Ramos (cell line): ENCODE measurements around the gene NUDT12.

Experiments used
- in situ Hi-C: fragments of 300-500 bp; cut with MboI; formaldehyde crosslinking; loops from one replicate; pipeline ENCODE4 v1.14.3; 2022; ENCODE audit warnings: low sequenced_read_pairs; ENCODE audit not compliant: unreplicated experiment

The NUDT12 gene

GRCh38 chr5:103542441-103542840 is 20.1 kb downstream of the NUDT12 start:
- in situ Hi-C loops: no loop called here

DNA sequence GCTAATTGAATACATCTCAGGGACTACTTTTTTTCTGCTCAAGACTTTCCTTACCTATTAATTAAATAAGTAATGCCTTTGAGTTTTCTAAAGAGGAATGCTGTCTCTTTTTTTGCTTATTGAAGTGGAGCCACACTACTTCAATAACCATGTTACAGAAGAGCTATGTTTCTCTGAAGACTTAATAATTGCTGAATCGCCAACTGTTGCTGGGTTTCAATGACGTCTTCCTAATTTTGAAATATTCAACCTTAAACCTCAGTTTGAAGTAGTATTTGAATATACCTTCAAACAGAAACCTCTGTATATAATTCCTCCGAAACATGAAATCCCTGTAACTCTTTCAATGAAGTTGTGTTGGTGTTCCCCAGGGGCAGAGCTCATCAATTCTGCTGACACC is 21.0 kb downstream of the NUDT12 start:
- in situ Hi-C loops: no loop called here

- in situ Hi-C loops: no loop called here
Measured at GRCh38 chr5:103541114-103541513, 21.5 kb downstream of the NUDT12 start.

DNA sequence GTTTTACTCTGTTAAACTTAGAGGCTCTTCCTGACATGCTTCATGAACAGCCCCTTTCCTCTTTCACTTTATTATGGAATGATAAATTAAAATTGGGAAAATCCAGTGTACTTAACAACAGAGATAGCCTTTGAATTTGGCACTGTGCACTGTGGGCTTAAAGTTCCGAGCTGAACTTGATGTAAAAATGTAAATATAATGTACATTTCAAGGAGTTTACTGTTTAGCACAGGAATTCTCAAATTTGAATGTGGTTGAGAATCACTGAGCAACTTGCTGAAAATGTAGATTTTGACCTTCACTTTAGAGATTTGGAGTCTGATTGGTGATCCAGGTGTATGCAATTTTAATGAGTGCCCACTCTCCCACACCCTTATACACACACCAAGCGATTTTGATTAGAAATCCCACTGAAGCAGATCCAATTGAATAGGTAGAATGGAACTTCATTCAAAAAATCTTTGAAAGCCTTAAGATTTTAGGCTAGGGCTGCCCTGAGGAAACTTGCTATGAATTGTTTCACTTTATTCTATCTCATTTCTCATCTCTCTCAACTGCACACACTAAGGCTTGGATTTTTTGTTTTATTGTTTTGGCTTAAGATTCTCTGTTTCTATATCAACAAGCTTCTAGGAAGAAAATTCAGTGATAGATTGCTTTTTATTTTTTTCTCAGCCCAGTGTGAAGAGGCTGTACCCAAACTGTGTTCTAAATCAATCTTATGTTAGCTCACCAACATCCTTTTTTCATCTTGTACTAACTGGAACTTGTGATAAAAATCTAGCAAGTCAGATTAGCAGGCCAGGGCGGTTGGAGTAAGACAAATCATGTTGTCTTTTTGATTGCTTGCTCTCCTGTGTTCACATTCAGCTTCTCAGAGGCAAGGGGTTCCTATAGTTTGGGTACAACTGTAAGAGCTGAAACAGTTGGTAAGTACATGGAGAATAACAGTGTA is 22.9 kb downstream of the NUDT12 start:
- in situ Hi-C loops: no loop called here

DNA sequence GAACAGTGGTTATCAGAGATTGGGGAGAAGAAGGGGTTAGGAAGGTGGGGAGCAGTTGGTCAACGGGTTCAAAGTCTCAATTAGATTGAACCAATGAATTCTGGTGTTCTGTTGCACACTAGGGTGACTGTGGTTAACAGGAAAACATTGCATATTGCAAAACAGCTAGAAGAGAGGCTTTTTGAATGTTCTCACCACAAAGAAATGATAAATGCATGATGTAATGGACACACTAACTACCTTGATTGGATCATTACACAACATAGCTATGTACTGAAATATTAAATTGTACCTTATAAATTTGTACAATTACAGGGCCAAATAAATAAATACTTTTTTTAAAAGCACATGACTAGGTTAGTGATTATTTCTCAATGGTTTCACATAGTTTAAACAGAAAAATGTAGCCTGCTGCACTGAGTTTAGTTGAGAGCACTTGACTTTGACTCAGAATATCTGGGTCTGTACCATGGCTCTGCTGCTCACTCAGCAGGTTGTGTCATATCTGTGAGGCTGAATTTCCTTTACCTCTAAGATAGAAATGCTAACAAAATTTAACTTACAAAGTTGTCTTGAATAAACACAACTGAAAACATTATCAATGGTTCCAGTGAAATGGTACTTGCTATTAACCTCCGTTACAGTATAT is 30.4 kb downstream of the NUDT12 start:
- in situ Hi-C loops: no loop called here

DNA sequence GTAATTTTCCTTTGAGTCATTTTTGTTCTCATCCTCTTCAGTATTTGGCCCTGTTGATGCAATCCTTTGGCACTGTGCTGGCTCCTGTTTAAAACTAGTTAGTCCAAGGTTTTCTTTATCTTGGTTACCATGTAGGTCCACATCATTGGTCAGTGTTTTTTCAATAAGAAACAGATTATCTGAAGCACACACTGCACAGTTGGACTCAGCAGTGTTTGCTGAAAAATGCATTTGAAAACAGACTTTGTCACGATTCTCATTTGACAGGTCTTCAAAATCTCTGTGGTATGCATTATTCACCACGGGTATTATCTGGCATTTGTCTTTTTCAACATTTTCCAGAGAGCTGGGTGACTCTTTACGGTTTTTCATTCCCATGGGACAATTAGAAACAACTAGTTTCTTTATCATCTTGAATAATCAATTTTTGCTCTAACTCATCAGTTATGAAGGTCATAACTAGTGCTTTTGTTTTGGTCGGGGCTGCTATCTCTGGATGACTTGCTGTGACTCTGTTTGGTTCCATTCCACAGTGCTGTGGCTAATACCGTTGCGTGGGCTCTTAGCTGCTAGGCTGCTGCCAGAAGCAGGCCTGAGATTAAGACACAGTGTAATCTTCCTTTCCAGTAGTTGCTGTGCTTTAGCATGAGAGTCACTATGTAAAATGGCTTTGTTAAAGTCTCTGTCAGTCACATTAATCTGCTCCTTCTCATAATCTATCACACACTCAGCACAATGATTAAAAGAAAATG is 36.2 kb downstream of the NUDT12 start:
- in situ Hi-C loops: no loop called here

- in situ Hi-C loops: no loop called here
Measured at GRCh38 chr5:103525361-103525760, 37.2 kb downstream of the NUDT12 start.

GRCh38 chr5:103523319-103523718 is 39.3 kb downstream of the NUDT12 start:
- in situ Hi-C loops: no loop called here

DNA sequence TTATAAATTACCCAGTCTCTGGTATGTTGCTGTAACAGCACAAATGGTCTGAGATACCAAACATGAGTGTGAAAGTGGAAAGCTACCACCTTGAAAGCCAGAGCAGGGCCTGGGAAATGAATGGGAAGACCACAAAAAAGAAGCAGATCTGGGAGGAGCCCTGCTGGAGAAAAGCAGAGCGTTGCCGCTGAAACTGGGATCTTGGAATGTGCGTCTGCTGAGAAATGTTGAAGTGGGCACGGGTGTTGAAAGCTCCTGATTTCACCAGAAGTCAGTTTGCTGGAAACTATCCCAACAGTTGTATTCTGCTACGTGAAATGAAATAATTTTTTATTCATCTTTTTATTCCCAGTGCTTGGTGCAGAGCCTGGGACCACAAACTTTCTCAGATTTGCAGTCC is 40.0 kb downstream of the NUDT12 start:
- in situ Hi-C loops: no loop called here

GRCh38 chr5:103519550-103519949 is 43.0 kb downstream of the NUDT12 start:
- in situ Hi-C loops: no loop called here

- in situ Hi-C loops: no loop called here
Measured at GRCh38 chr5:103514371-103514770, 48.2 kb downstream of the NUDT12 start.

DNA sequence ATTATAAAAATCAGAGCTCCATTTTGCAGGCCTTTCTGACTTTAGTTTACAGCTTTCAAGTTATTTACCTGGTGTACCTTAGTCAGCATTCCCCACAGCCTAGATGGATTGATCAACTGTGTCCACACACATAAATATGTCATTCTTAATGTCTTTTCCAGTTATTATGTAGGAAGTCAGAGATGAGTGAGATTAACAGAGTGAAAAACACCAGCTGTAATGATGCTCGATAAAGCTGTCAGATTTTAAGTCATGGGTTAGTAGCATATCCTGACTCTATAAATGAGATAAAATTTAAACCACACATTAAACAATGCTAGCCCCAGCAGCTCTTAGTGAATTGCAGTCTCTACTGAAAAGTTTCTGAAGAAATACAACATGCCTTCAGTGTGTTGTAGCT is 48.9 kb downstream of the NUDT12 start:
- in situ Hi-C loops: no loop called here

GRCh38 chr5:103512500-103512899 is 50.1 kb downstream of the NUDT12 start:
- in situ Hi-C loops: no loop called here

DNA sequence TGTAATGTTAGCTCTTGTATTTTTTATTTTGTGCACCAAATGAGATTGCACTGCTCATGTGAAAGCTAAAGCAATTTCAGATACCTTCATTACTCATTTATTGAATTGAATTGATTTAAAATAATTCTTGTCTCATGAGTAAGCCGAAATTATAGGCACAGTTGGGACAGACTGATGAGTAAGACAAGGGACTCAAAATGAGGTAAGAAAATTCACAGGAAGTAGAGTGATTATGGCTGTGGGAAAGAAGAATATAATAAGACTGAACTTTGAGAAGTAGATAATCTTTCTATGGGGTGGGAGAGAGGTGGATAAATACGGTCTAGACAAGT is 51.1 kb downstream of the NUDT12 start:
- in situ Hi-C loops: no loop called here

- in situ Hi-C loops: no loop called here
Measured at GRCh38 chr5:103510851-103511553, 51.6 kb downstream of the NUDT12 start.

GRCh38 chr5:103505581-103506305 is 56.8 kb downstream of the NUDT12 start:
- in situ Hi-C loops: no loop called here

DNA sequence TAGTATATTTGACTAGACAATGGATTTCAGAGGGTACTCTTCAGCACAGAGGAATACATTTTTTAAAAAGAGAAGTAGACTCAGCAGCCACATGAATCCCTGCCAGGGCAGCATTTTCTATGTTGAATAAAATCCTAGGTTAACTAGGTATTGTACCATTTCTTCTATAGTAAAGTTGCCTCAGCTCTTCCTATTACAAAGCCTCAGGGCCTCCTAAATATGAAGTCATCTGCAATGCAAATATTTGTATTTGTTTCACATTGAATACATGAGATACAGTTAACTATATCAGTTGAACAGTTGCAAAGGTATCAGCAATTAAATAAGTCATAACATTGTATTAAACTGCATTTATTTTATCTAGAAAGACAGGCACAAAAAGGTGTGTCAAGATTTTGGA is 59.5 kb downstream of the NUDT12 start:
- in situ Hi-C loops: no loop called here

DNA sequence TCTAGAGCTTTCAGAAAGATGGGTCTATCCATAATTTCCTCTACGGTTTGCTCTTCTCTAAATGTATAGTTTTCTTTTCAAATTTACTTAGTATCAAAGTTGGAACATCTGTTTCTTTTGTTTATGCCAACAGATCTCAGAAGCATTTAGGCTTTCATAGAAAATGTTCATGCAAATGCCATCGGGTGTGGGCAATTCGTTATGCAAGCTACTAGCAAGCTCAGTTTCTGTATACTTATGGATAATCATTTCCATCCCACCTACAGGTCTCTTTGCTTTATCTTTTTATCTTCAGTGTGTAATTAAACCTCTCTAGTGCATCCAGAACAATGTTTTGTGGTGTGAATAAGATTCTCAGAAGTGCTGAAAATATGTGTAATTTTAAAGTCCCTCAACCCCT is 59.9 kb downstream of the NUDT12 start:
- in situ Hi-C loops: no loop called here
